ENCODE data around the gene INHA. TPM values are rescaled to one million over a fixed set of nuclear protein-coding genes. Genes with fewer than 3 reads are reported as not detected.

The INHA gene
- total RNA-seq, 1 donor from 2014 or later: not detected

DNA sequence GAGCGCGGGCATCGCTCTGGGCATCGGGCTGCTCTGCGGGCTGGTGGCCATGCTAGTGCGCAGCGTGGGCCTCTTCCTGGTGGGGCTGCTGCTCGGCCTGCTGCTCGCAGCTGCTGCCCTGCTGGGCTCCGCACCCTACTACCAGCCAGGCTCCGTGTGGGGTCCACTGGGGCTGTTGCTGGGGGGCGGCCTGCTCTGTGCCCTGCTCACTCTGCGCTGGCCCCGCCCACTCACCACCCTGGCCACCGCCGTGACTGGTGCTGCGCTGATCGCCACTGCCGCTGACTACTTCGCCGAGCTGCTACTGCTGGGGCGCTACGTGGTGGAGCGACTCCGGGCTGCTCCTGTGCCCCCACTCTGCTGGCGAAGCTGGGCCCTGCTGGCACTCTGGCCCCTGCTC, 24.5 kb upstream of the INHA start:
- Histone ChIP-seq H3K9me3 (ENCODE audit: control insufficient read depth in 3 of 3, low read length in 3 of 3) (no peaks in the 10 kb centered on the region), H3K9ac (ENCODE audit: low read depth in 1 of 3, low read length in 3 of 3) (no peak overlapping the region), H3K27me3 (ENCODE audit: control insufficient read depth in 3 of 3, insufficient read depth in 3 of 3, low read length in 3 of 3) (peaks cover 0 to 6% (median 3%) of the 10 kb centered on the region in 3 donors), H3K4me1 (ENCODE audit: control insufficient read depth in 3 of 3, insufficient read depth in 3 of 3, low read length in 3 of 3) (peaks cover 16 to 17% (median 16%) of the 10 kb centered on the region in 3 donors), H3K36me3 (ENCODE audit: control insufficient read depth in 3 of 3, insufficient read depth in 3 of 3, low read length in 3 of 3) (peaks cover 0 to 5% (median 2%) of the 10 kb centered on the region in 3 donors), H3K4me3 (ENCODE audit: low read length in 3 of 3) (no peak overlapping the region), H3K27ac (ENCODE audit: low read depth, low read length) (no peak overlapping the region)

GRCh38 chr2:219548990-219549389, 23.1 kb upstream of the INHA start:
- Histone ChIP-seq H3K4me1 (ENCODE audit: control insufficient read depth in 3 of 3, insufficient read depth in 3 of 3, low read length in 3 of 3) (peaks cover 18 to 21% (median 21%) of the 10 kb centered on the region in 3 donors), H3K27me3 (ENCODE audit: control insufficient read depth in 3 of 3, insufficient read depth in 3 of 3, low read length in 3 of 3) (peaks cover 8 to 14% (median 10%) of the 10 kb centered on the region in 3 donors), H3K36me3 (ENCODE audit: control insufficient read depth in 3 of 3, insufficient read depth in 3 of 3, low read length in 3 of 3) (peaks cover 4 to 6% (median 5%) of the 10 kb centered on the region in 3 donors), H3K4me3 (ENCODE audit: low read length in 3 of 3) (no peak overlapping the region), H3K9me3 (ENCODE audit: control insufficient read depth in 3 of 3, low read length in 3 of 3) (no peaks in the 10 kb centered on the region), H3K27ac (ENCODE audit: low read depth, low read length) (no peak overlapping the region), H3K9ac (ENCODE audit: low read depth in 1 of 3, low read length in 3 of 3) (no peak overlapping the region)

- H3K9me3 ChIP-seq (ENCODE audit: control insufficient read depth in 3 of 3, low read length in 3 of 3): no peaks in the 10 kb centered on the region
- H3K36me3 ChIP-seq (ENCODE audit: control insufficient read depth in 3 of 3, insufficient read depth in 3 of 3, low read length in 3 of 3): peaks cover 9 to 12% (median 10%) of the 10 kb centered on the region in 3 donors
- H3K27me3 ChIP-seq (ENCODE audit: control insufficient read depth in 3 of 3, insufficient read depth in 3 of 3, low read length in 3 of 3): peaks cover 8 to 16% (median 14%) of the 10 kb centered on the region in 3 donors
- H3K4me1 ChIP-seq (ENCODE audit: control insufficient read depth in 3 of 3, insufficient read depth in 3 of 3, low read length in 3 of 3): peaks cover 12 to 15% (median 14%) of the 10 kb centered on the region in 3 donors
- no peak overlapping the region for H3K4me3 ChIP-seq (ENCODE audit: low read length in 3 of 3)
- H3K27ac ChIP-seq (ENCODE audit: low read depth, low read length): no peak overlapping the region
- no peak overlapping the region for H3K9ac ChIP-seq (ENCODE audit: low read depth in 1 of 3, low read length in 3 of 3)
Observed at GRCh38 chr2:219549619-219550018, 22.5 kb upstream of the INHA start.

GRCh38 chr2:219551441-219552381, 20.4 kb upstream of the INHA start:
- Histone ChIP-seq H3K4me3 (ENCODE audit: low read length in 3 of 3) (peak overlapping the region in 2 of 3 donors; percentile 49 to 67), H3K9ac (ENCODE audit: low read depth in 1 of 3, low read length in 3 of 3) (peak overlapping the region in 1 of 3 donors; percentile 25), H3K4me1 (ENCODE audit: control insufficient read depth in 3 of 3, insufficient read depth in 3 of 3, low read length in 3 of 3) (peaks cover 11 to 14% (median 12%) of the 10 kb centered on the region in 3 donors), H3K9me3 (ENCODE audit: control insufficient read depth in 3 of 3, low read length in 3 of 3) (no peaks in the 10 kb centered on the region), H3K36me3 (ENCODE audit: control insufficient read depth in 3 of 3, insufficient read depth in 3 of 3, low read length in 3 of 3) (peaks cover 20 to 27% (median 24%) of the 10 kb centered on the region in 3 donors), H3K27me3 (ENCODE audit: control insufficient read depth in 3 of 3, insufficient read depth in 3 of 3, low read length in 3 of 3) (peaks cover 8 to 16% (median 8%) of the 10 kb centered on the region in 3 donors), H3K27ac (ENCODE audit: low read depth, low read length) (no peak overlapping the region)

- H3K4me3 ChIP-seq (ENCODE audit: low read length in 3 of 3): peak overlapping the region; percentile 23 to 70 (median 67)
- H3K27ac ChIP-seq (ENCODE audit: low read depth, low read length): no peak overlapping the region
- H3K27me3 ChIP-seq (ENCODE audit: control insufficient read depth in 3 of 3, insufficient read depth in 3 of 3, low read length in 3 of 3): peaks cover 8 to 16% (median 8%) of the 10 kb centered on the region in 3 donors
- H3K4me1 ChIP-seq (ENCODE audit: control insufficient read depth in 3 of 3, insufficient read depth in 3 of 3, low read length in 3 of 3): peaks cover 11 to 14% (median 12%) of the 10 kb centered on the region in 3 donors
- peak overlapping the region in 2 of 3 donors; percentile 23 to 62 for H3K9ac ChIP-seq (ENCODE audit: low read depth in 1 of 3, low read length in 3 of 3)
- peaks cover 26 to 34% (median 28%) of the 10 kb centered on the region in 3 donors for H3K36me3 ChIP-seq (ENCODE audit: control insufficient read depth in 3 of 3, insufficient read depth in 3 of 3, low read length in 3 of 3)
- no peaks in the 10 kb centered on the region for H3K9me3 ChIP-seq (ENCODE audit: control insufficient read depth in 3 of 3, low read length in 3 of 3)
Observed at GRCh38 chr2:219552382-219553167, 19.5 kb upstream of the INHA start.

- H3K36me3 ChIP-seq (ENCODE audit: control insufficient read depth in 3 of 3, insufficient read depth in 3 of 3, low read length in 3 of 3): peaks cover 29 to 39% (median 30%) of the 10 kb centered on the region in 3 donors
- no peaks in the 10 kb centered on the region for H3K9me3 ChIP-seq (ENCODE audit: control insufficient read depth in 3 of 3, low read length in 3 of 3)
- H3K27me3 ChIP-seq (ENCODE audit: control insufficient read depth in 3 of 3, insufficient read depth in 3 of 3, low read length in 3 of 3): peaks cover 8 to 16% (median 8%) of the 10 kb centered on the region in 3 donors
- H3K27ac ChIP-seq (ENCODE audit: low read depth, low read length): no peak overlapping the region
- peak overlapping the region in 2 of 3 donors; percentile 23 to 62 for H3K9ac ChIP-seq (ENCODE audit: low read depth in 1 of 3, low read length in 3 of 3)
- H3K4me3 ChIP-seq (ENCODE audit: low read length in 3 of 3): peak overlapping the region in 2 of 3 donors; percentile 23 to 67
- peaks cover 11 to 14% (median 12%) of the 10 kb centered on the region in 3 donors for H3K4me1 ChIP-seq (ENCODE audit: control insufficient read depth in 3 of 3, insufficient read depth in 3 of 3, low read length in 3 of 3)
Observed at GRCh38 chr2:219553168-219553417, 19.0 kb upstream of the INHA start.

GRCh38 chr2:219553463-219553963, 18.6 kb upstream of the INHA start:
- Histone ChIP-seq H3K9me3 (ENCODE audit: control insufficient read depth in 3 of 3, low read length in 3 of 3) (no peaks in the 10 kb centered on the region), H3K27ac (ENCODE audit: low read depth, low read length) (no peak overlapping the region), H3K4me3 (ENCODE audit: low read length in 3 of 3) (no peak overlapping the region), H3K36me3 (ENCODE audit: control insufficient read depth in 3 of 3, insufficient read depth in 3 of 3, low read length in 3 of 3) (peaks cover 32 to 42% (median 34%) of the 10 kb centered on the region in 3 donors), H3K4me1 (ENCODE audit: control insufficient read depth in 3 of 3, insufficient read depth in 3 of 3, low read length in 3 of 3) (peaks cover 11 to 14% (median 12%) of the 10 kb centered on the region in 3 donors), H3K27me3 (ENCODE audit: control insufficient read depth in 3 of 3, insufficient read depth in 3 of 3, low read length in 3 of 3) (peaks cover 8 to 16% (median 8%) of the 10 kb centered on the region in 3 donors), H3K9ac (ENCODE audit: low read depth in 1 of 3, low read length in 3 of 3) (peak overlapping the region in 2 of 3 donors; percentile 23 to 62)

DNA sequence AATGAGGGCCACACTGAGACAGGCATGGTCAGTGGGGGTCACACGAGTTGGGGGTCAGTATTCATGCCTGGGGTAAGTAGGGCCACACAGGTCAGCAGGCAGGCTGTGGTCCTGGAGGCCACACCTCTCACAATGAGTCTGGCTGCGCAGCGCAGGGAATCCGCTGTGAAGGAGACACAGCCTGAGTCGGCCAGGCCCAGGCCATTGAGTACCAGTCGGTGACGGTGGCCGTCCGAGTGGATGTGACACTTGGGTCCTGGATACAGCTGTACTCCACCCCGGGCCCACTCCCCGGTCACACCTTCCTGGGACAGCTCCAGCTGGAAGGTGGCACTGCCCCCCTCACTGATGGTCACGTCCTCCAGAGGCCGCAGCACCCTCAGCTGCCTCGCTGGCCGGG, 17.8 kb upstream of the INHA start:
- Histone ChIP-seq H3K36me3 (ENCODE audit: control insufficient read depth in 3 of 3, insufficient read depth in 3 of 3, low read length in 3 of 3) (peaks cover 36 to 48% (median 38%) of the 10 kb centered on the region in 3 donors), H3K27me3 (ENCODE audit: control insufficient read depth in 3 of 3, insufficient read depth in 3 of 3, low read length in 3 of 3) (peaks cover 8 to 16% (median 8%) of the 10 kb centered on the region in 3 donors), H3K9ac (ENCODE audit: low read depth in 1 of 3, low read length in 3 of 3) (no peak overlapping the region), H3K4me1 (ENCODE audit: control insufficient read depth in 3 of 3, insufficient read depth in 3 of 3, low read length in 3 of 3) (peaks cover 11 to 14% (median 12%) of the 10 kb centered on the region in 3 donors), H3K27ac (ENCODE audit: low read depth, low read length) (no peak overlapping the region), H3K9me3 (ENCODE audit: control insufficient read depth in 3 of 3, low read length in 3 of 3) (no peaks in the 10 kb centered on the region), H3K4me3 (ENCODE audit: low read length in 3 of 3) (no peak overlapping the region)

DNA sequence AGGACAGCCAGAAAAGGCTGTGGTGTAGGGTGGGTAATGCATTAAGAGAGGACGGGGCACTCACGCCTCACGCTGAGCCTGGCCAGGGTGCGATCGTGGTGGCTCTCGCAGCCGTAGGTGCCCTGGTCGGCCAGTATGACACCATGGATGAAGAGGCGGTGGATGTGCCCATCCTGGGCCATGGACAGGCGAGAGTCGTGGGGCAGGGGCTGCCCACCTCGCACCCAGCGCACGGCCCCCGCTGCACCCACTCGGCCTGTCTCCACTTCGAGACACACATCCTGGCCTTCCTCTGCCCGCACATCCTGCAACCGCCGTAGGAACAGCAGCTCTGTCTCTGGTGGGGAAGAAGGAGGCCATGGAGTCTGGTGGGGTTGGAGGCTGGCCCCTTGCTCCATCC, 16.2 kb upstream of the INHA start:
- Histone ChIP-seq H3K9me3 (ENCODE audit: control insufficient read depth in 3 of 3, low read length in 3 of 3) (no peaks in the 10 kb centered on the region), H3K4me1 (ENCODE audit: control insufficient read depth in 3 of 3, insufficient read depth in 3 of 3, low read length in 3 of 3) (peaks cover 11 to 14% (median 12%) of the 10 kb centered on the region in 3 donors), H3K36me3 (ENCODE audit: control insufficient read depth in 3 of 3, insufficient read depth in 3 of 3, low read length in 3 of 3) (peaks cover 34 to 49% (median 41%) of the 10 kb centered on the region in 3 donors), H3K27me3 (ENCODE audit: control insufficient read depth in 3 of 3, insufficient read depth in 3 of 3, low read length in 3 of 3) (peaks cover 8 to 16% (median 8%) of the 10 kb centered on the region in 3 donors), H3K4me3 (ENCODE audit: low read length in 3 of 3) (no peak overlapping the region), H3K27ac (ENCODE audit: low read depth, low read length) (no peak overlapping the region), H3K9ac (ENCODE audit: low read depth in 1 of 3, low read length in 3 of 3) (no peak overlapping the region)

Data from skeletal muscle tissue (tissue), 4 donors.